ENCODE results near the gene HOXA7.

HOXA7 gene

DNA sequence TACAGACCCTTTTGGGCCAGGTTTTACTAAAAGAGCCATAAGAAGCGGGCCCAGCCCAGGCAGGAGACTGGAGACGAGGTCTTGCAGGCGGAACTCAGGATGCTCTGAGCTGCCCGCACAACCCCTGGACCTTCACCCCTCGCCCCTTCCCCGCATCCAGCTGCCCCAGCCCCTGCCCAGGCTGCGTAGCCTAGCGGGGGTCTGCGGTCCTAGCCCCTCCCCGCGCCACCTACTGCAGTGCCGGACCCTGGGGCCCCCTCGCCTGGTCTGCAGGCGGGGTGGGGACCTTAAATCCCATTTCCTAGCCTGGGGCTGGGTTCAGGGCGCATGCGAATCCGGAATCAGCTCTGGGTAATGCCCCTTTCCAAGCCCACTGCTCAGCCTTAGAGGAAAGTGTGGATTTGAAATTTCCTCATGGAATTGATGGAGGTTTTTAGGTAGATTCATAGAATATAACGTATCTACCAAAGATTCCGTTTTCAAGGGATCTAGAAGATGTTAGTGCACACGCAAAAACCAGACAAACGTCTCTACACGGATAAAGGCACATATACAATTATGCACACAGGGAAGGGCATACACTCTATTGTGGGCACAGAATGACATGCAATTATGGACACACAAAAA lies 3.5 kb downstream of the HOXA7 start:
- Histone ChIP-seq H3K4me2 (ENCODE audit: low read depth, low read length) (peak overlapping the region; percentile 96; the same call in 1 of the 2 replicates), H3K4me3 (ENCODE audit: low read length) (no peak overlapping the region), H3K4me1 (ENCODE audit: low read length) (peaks cover 7% of the 10 kb centered on the region; the same call in 1 of the 2 replicates), H3K9ac (ENCODE audit: low read length) (no peak overlapping the region), H4K20me1 (ENCODE audit: insufficient read depth, low read length) (no peaks in the 10 kb centered on the region), H3K27me3 (replicated peaks; ENCODE audit: insufficient read depth, low read length) (peaks cover 87% of the 10 kb centered on the region), H3K9me3 (replicated peaks; ENCODE audit: insufficient read depth, low read length) (no peaks in the 10 kb centered on the region), H2AFZ (ENCODE audit: low read length) (no peak overlapping the region), H3K9me2 (replicated peaks; ENCODE audit: insufficient read depth, low read length) (no peaks in the 10 kb centered on the region), H3K27ac (ENCODE audit: low read length) (no peak overlapping the region), H3K36me3 (replicated peaks; ENCODE audit: insufficient read depth, low read length) (no peaks in the 10 kb centered on the region), H3K79me2 (ENCODE audit: low read length) (no peaks in the 10 kb centered on the region), H3F3A (ENCODE audit: insufficient read depth, low read length) (no peaks in the 10 kb centered on the region)
- DNase-seq = no peak
- TF ChIP-seq EZH2 (optimal IDR thresholded peaks at IDR 0.05; ENCODE audit: low read depth, low read length) (no peak), EZH2phosphoT487 (IDR thresholded peaks at IDR 0.05; ENCODE audit: low read length) (no peak)
- TF ChIP-seq, protein P1, sequence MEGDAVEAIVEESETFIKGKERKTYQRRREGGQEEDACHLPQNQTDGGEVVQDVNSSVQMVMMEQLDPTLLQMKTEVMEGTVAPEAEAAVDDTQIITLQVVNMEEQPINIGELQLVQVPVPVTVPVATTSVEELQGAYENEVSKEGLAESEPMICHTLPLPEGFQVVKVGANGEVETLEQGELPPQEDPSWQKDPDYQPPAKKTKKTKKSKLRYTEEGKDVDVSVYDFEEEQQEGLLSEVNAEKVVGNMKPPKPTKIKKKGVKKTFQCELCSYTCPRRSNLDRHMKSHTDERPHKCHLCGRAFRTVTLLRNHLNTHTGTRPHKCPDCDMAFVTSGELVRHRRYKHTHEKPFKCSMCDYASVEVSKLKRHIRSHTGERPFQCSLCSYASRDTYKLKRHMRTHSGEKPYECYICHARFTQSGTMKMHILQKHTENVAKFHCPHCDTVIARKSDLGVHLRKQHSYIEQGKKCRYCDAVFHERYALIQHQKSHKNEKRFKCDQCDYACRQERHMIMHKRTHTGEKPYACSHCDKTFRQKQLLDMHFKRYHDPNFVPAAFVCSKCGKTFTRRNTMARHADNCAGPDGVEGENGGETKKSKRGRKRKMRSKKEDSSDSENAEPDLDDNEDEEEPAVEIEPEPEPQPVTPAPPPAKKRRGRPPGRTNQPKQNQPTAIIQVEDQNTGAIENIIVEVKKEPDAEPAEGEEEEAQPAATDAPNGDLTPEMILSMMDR (IDR thresholded peaks at IDR 0.05; ENCODE audit: low read length) = no peak

- no peak for DNase-seq
- H3K27me3 ChIP-seq (replicated peaks; ENCODE audit: insufficient read depth, low read length) = peaks cover 85% of the 10 kb centered on the region
- H3K4me3 ChIP-seq (ENCODE audit: low read length) = peak within 1 kb of the TSS; percentile 61
- H3K79me2 ChIP-seq (ENCODE audit: low read length) = no peaks in the 10 kb centered on the region
- no peaks in the 10 kb centered on the region for H4K20me1 ChIP-seq (ENCODE audit: insufficient read depth, low read length)
- H3K27ac ChIP-seq (ENCODE audit: low read length) = no peak within 1 kb of the TSS
- peak within 1 kb of the TSS; percentile 96 for H3K4me2 ChIP-seq (ENCODE audit: low read depth, low read length)
- TF ChIP-seq EZH2 (optimal IDR thresholded peaks at IDR 0.05; ENCODE audit: low read depth, low read length) = peak; percentile 34
- TF ChIP-seq, protein P1 (IDR thresholded peaks at IDR 0.05; ENCODE audit: low read length) = no peak
- TF ChIP-seq EZH2phosphoT487 (IDR thresholded peaks at IDR 0.05; ENCODE audit: low read length) = no peak
- H3K9me2 ChIP-seq (replicated peaks; ENCODE audit: insufficient read depth, low read length) = no peaks in the 10 kb centered on the region
- H3K4me1 ChIP-seq (ENCODE audit: low read length) = peaks cover 7% of the 10 kb centered on the region; the same call in 1 of the 2 replicates
- H3K9me3 ChIP-seq (replicated peaks; ENCODE audit: insufficient read depth, low read length) = no peaks in the 10 kb centered on the region
- H3K36me3 ChIP-seq (replicated peaks; ENCODE audit: insufficient read depth, low read length) = no peaks in the 10 kb centered on the region
- H2AFZ ChIP-seq (ENCODE audit: low read length) = peak within 1 kb of the TSS; percentile 39; the same call in 1 of the 2 replicates
- no peak within 1 kb of the TSS for H3K9ac ChIP-seq (ENCODE audit: low read length)
- H3F3A ChIP-seq (ENCODE audit: insufficient read depth, low read length) = no peaks in the 10 kb centered on the region
Observed at GRCh38 chr7:27151931-27152815, 4.3 kb downstream of the HOXA7 start, which contains the start of gene HOXA3. Gene HOXA3 (minus strand): TSS chr7:27152583. CDS start chr7:27110640, 41,943 bp downstream.

GRCh38 chr7:27151341-27151930 lies 5.0 kb downstream of the HOXA7 start:
- H3K36me3 ChIP-seq (replicated peaks; ENCODE audit: insufficient read depth, low read length) = no peaks in the 10 kb centered on the region
- no peaks in the 10 kb centered on the region for H3K9me2 ChIP-seq (replicated peaks; ENCODE audit: insufficient read depth, low read length)
- DNase-seq = no peak
- no peaks in the 10 kb centered on the region for H3F3A ChIP-seq (ENCODE audit: insufficient read depth, low read length)
- TF ChIP-seq, protein P1 (IDR thresholded peaks at IDR 0.05; ENCODE audit: low read length) = no peak
- TF ChIP-seq EZH2 (optimal IDR thresholded peaks at IDR 0.05; ENCODE audit: low read depth, low read length) (no peak), EZH2phosphoT487 (IDR thresholded peaks at IDR 0.05; ENCODE audit: low read length) (no peak)
- no peaks in the 10 kb centered on the region for H4K20me1 ChIP-seq (ENCODE audit: insufficient read depth, low read length)
- H3K9ac ChIP-seq (ENCODE audit: low read length) = no peak overlapping the region
- peak overlapping the region; percentile 96 for H3K4me2 ChIP-seq (ENCODE audit: low read depth, low read length)
- H3K4me3 ChIP-seq (ENCODE audit: low read length) = peak overlapping the region; percentile 61
- H2AFZ ChIP-seq (ENCODE audit: low read length) = peak overlapping the region; percentile 64
- no peaks in the 10 kb centered on the region for H3K79me2 ChIP-seq (ENCODE audit: low read length)
- no peak overlapping the region for H3K27ac ChIP-seq (ENCODE audit: low read length)
- H3K4me1 ChIP-seq (ENCODE audit: low read length) = peaks cover 7% of the 10 kb centered on the region; the same call in 1 of the 2 replicates
- no peaks in the 10 kb centered on the region for H3K9me3 ChIP-seq (replicated peaks; ENCODE audit: insufficient read depth, low read length)
- peaks cover 86% of the 10 kb centered on the region for H3K27me3 ChIP-seq (replicated peaks; ENCODE audit: insufficient read depth, low read length)
